GM18498 (cell line): Measurements from ENCODE around the gene MIB2.

Experiments
- ATAC-seq: cut with Tn5 transposase; IDR thresholded peaks from one replicate; pipeline ENCODE4 v1.9.1; 2021; ENCODE audit warnings: mild to moderate bottlenecking, moderate library complexity; ENCODE audit not compliant: unreplicated experiment

MIB2 gene

DNA sequence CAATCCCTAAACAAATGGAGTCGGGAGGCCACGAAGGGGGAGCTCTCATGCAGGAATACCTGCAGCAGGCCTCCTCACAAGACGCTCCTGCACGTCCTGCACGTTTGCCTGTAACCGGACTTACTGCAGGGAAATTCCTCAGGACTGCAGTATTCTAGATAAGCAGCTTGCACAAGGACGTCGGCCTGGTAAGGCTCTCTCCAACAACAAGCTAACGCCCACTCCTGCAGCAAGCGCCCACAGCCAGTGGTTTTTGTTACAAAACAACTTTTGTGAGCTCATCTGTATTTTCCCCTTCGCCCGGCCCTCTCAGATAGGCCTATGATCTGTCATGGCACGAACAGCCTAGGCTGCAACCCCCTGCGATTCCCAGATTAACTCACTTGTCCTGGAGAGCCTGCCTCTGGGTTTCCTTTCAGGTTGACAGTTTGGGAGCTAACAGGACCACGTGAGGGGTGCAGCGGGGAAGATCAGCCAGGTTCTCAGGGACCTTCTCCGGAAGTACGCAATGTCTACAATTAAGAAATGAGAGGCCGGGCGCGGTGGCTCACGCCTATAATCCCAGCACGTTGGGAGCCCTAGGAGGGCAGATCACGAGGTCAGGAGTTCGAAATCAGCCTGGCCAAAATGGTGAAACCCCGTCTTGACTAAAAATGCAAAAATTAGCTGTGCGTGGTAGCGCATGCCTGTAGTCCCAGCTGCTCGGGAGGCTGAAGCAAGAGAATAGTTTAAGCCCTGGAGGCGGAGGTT lies 921 bp upstream of the MIB2 start:
- no peak for ATAC-seq

DNA sequence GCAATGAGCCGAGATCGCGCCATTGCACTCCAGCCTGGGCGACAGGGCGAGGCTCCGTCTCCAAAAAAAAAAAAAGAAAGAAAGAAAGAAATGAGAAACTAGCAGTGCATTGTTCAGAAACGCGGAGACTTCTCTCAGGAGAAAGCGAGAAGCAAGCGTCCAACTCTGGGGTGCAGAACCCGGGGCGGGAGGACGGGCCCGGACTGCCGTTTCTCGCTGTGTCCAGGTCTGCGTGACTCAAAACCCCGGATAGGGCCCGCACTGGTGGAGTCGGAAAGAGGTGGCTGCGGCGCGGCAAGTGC lies 395 bp upstream of the MIB2 start:
- ATAC-seq = no peak

GRCh38 chr1:1616045-1616790 lies 918 bp downstream of the MIB2 start:
- peak; percentile 18 for ATAC-seq

DNA sequence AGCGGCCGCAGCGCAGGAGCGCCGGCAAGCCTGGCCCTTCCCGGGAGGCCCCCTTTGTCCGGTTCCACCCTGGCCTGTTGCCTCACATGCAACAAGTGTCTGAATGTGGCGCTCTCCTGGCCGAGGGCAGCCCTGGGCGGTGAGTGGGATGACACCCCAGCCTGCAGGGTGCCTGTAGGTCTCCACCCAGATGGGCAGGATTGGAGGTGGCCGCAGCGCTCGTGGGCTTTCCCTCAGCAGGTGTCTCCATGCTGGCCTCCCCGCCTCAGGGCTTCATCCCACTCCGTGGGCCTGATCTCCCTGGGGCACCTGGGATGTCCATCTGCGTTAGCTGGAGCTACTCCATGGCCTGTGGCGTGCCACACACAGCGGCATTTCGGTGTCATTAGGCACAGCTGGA lies 1.5 kb downstream of the MIB2 start:
- ATAC-seq = no peak

GRCh38 chr1:1617516-1617915 lies 2.2 kb downstream of the MIB2 start:
- ATAC-seq = no peak

DNA sequence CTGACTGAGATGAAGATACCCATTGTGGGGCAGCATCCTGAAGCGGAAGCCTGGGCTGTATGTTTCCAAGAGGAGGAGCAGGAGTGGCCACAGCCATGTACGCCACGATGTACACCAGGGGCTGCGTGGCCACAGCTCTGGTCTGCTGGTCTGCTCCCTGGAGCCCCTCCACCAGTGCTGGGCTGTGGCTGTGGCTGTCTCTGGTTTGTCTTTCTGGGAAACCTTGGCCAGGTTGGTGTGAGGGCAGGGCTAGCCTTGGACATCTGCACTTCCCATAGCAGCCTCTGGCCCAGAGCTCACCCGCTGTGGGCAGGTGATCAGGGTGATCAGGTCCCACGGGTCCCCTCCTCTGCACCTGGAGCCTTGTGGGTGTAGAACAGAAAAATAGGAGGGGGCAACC lies 2.6 kb downstream of the MIB2 start:
- ATAC-seq = no peak

DNA sequence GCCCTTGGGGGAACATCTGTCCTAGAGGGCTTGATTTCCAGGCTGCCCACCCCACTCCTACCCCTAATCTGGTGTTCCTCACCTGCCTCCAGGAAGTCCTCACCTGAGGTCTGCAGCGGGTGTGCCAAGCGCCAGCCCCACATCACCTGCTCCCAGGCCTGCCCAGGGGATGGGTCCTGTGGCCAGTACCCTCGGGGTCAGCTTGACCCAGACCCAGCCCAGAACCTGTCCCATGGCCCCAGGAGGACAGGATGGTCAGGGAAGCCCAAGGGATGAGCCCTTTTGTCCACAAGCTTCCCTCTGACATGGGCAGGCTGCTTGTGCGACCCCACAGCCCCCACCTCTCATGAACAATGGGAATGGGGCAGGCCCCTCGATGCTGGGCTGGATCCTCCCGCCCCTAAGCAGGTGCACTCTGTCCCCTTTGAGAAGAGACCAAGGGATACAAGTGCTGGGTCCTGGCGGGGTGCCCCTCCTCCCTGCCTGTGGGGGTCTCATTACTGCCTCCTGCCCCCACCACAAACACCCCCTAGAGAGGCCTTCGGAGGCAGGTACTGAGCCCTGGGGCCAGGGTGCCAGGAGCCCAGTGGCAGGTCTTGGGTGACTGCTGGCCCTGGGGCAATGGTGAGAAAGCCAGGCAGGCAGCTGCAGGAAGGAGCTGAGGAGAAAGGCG lies 3.2 kb downstream of the MIB2 start:
- no peak for ATAC-seq

- no peak for ATAC-seq
Observed at GRCh38 chr1:1619917-1620361, 4.6 kb downstream of the MIB2 start.

- no peak for ATAC-seq
Observed at GRCh38 chr1:1620433-1621139, 5.3 kb downstream of the MIB2 start.

DNA sequence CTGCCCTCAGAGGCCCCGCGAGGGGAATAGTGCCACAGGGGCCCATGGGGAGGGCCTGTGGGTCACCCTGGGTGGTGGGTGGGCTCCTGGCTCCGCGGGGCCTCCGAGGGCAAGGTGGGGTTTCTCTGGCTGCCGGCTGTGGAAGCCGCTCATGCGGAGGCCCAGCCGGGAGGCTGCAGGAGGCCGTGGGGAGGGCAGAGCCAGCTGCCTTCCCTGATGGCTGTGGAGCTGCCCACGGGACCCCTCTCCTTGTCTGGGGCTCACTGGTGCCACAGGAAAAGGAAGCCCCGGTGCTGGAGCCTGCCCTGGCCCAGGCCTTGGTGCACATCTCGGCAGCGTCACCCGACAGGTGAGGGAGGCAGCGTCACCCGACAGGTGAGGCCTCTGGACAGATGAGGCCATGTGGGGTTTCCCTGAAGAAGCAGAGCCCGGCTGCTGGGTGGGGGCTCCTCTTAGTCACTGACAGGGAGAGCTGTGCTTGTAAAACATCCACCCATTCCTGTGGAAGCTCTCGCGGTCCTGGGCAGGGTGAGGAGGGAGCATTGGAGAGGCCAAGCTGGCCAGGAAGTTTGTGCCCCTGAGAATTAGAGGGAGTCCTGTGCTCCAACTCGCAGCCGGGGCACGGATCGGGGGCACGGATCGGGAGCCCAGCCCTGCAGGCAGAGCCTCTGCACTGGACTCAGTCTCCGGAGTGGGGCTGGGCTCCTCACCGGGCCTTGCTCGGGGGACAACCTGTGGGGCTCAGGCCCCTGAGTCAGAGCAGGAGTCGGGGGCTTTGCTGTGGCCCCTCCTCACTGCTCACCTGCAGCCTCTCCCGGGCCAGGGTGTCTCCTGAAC lies 6.1 kb downstream of the MIB2 start:
- ATAC-seq = no peak

DNA sequence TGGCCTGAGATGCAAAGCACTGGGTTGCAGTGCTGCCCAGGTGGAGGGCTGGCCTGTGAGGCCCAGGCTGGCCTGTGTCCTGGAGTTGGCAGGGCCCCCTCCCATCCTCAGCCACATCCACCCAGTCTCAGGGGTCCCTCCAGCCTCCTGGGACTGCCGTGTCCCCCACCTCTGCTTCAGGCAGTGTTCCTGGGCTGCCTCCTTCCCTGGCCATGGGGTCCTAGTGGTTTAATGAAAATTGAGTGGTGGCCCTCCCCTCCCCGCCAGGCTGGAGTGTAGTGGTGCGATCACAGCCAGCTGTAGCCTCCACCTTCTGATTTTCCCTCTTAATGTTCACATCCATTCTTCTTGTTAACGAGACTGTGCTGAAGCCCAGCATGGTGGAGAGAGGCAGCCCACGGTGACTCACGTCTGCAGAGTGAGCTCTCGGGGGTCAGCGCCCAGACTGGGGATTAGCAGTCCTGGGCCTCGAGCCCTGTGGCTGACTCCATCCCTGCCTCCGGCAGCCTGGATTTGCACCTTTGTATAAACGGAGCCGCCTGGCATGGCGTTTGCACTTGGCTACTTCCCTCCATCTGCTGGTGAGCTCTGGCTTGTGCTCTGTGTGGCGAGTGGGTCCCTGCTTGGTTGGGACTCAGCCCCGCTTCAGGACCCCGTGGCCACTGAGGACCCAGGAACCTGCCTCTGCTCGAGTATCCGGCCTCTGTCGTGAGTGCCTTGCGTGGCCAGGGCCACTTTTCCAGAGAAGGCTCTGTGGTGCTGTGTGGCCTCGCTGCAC lies 6.9 kb downstream of the MIB2 start:
- ATAC-seq = no peak

- no peak for ATAC-seq
Observed at GRCh38 chr1:1622788-1623094, 7.4 kb downstream of the MIB2 start.

- no peak for ATAC-seq
Observed at GRCh38 chr1:1623181-1623630, 7.9 kb downstream of the MIB2 start.

DNA sequence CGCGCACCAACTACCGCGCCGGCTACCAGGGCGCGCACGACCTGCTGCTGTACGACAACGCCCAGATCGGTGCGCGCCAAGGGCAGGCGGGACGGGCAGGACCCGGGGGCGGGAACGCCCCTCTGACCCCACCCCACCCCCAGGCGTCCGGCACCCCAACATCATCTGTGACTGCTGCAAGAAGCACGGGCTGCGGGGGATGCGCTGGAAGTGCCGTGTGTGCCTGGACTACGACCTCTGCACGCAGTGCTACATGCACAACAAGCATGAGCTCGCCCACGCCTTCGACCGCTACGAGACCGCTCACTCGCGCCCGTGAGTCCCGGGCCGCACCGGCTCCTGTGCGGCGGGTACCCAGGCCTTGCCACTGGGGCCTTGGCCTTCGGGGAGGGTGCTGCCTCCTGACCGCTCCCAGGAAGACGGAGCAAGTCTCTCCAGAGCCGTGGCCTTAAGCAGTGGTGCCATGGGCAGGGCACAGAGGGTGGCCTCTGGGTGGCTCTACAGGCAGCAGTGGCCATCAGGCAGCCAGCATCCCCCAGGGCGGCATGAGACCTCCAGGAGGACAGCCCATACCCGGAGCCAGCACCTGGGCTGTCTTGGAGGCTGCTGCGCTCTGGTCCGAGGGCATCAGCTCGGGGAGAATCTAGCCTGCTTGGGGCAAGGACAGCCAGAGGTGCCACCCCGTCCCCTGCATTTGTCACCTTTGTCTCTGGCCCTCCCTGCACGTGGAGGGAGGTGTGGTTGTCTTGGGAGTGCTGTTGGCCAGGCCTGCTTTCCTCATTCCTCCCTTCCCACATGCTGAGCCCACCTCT lies 8.5 kb downstream of the MIB2 start:
- no peak for ATAC-seq

DNA sequence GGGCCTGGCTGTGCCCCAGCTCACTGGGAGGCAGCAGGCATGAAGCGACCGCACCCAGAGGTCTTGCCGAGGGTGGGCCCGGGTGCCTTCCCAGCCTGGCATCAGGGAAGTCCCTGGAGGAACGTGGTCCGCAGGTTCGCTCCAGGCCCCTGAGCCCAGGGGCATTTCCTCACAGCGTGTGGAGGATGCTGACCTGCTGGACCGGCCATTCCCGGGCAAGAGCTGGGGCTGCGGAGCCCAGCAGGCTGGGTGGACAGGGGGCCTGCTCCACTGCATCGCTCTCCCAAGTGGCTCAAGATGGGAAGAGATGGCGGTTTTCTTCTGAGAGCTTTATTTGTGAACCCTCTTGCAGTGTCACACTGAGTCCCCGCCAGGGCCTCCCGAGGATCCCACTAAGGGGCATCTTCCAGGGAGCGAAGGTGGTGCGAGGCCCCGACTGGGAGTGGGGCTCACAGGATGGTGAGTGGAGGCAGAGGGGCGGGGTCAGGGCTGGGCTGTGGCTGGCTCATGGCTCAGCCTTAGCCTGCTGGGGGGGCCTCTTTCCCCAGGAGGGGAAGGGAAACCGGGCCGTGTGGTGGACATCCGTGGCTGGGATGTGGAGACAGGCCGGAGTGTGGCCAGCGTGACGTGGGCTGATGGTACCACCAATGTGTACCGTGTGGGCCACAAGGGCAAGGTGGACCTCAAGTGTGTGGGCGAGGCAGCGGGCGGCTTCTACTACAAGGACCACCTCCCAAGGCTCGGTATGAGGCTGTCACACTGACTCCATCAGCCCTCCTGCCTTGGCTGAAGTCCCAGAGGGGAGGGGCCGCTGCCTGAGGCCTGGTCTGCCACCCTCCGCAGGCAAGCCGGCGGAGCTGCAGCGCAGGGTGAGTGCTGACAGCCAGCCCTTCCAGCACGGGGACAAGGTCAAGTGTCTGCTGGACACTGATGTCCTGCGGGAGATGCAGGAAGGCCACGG lies 9.4 kb downstream of the MIB2 start:
- no peak for ATAC-seq

DNA sequence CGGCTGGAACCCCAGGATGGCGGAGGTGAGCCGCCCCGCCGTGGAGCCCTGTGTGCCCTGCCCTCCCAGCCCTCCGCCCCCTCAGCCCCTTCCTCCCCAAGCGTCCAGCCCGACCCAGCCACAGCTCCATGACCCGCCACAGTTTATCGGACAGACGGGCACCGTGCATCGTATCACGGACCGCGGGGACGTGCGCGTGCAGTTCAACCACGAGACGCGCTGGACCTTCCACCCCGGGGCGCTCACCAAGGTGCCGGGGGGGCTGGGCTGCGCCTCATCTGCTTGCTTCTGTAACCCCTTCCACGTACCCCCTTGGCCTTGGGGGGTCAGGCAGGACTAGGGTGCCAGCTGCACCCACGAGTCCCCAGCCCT lies 10.1 kb downstream of the MIB2 start:
- ATAC-seq = no peak

DNA sequence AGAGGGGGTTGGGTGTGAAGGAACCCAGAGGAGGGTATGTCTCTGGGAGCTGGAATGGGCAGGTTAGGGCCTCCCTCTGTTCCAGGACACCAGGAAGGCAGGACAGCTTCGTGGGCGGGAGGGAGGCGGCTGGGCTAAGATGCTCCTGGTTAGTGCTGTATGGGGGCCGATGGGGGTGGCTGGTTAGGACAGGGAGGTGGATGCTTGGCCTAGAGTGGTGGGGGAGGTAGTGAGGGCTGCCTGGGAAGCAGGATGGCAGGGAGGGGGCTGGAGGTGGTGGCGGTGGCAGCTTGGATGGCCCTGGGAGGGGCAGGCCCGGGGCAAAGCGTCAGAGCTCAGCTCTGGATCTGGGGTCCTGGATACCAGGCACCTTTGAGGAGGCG lies 10.5 kb downstream of the MIB2 start:
- no peak for ATAC-seq
